PC-9 (cell line): Measurements from ENCODE around the gene DNAH6.

Experiments used
- CTCF ChIP-seq: fragments of 200-600 bp; sonication (generic); conservative IDR thresholded peaks from 2 replicates; pipeline ENCODE4 v1.6.1; 2017; ENCODE audit warnings: mixed run types, antibody characterized with exemption, mild to moderate bottlenecking, moderate library complexity
- EZH2 ChIP-seq: fragments of 200-600 bp; sonication (generic); IDR thresholded peaks from 2 replicates; pipeline ENCODE4 v1.8.0; 2017; ENCODE audit warnings: antibody characterized with exemption, low read depth

- TF ChIP-seq CTCF (no peak), EZH2 (no peak)
These were observed 133.3 kb downstream of the DNAH6 start for GRCh38 chr2:84649487-84650142.
